Panc1 (cell line): ENCODE results near the gene NFATC1. TPM values are rescaled to one million over a fixed set of nuclear protein-coding genes. Genes with fewer than 3 reads are reported as not detected.

Source experiments
- ATAC-seq: fragments of 200-7000 bp; cut with Tn5 transposase; 2 replicates; pipeline ENCODE4 v1.9.1; 2020; ENCODE audit warnings: mild to moderate bottlenecking, moderate library complexity
- BruUV-seq: library from RNA; stranded (reverse); fragments of 400-500 nt; replicated peaks from 2 replicates; lab custom pipeline; 2021; lab: Mats Ljungman, UMichigan
- CTCF ChIA-PET: fragments of 300-600 bp; sonication (Branson Sonifier 250); formaldehyde crosslinking; loops from one replicate; lab custom pipeline; 2022; ENCODE audit warnings: antibody characterized with exemption; lab: Charles Lee
- POLR2A ChIA-PET: fragments of 300-600 bp; sonication (Branson Sonifier 250); formaldehyde crosslinking; loops from one replicate; lab custom pipeline; 2022; ENCODE audit warnings: antibody characterized with exemption; lab: Charles Lee
- DNase-seq: peaks from one replicate; pipeline ENCODE4 v3.0.0-alpha.2; 2010; ENCODE audit warnings: low read depth, low spot score
- H3K27ac ChIP-seq: 2 replicates; pipeline ENCODE4 v1.5.1; 2011; ENCODE audit warnings: mild to moderate bottlenecking, low read length, inconsistent platforms
- H3K27me3 ChIP-seq: fragments of 200-500 bp; sonication (Bioruptor generic); 2 replicates; pipeline ENCODE4 v1.6.0; 2014; ENCODE audit warnings: low read length, inconsistent platforms; ENCODE audit not compliant: control insufficient read depth, insufficient read depth
- H3K36me3 ChIP-seq: fragments of 200-500 bp; sonication (Bioruptor generic); 2 replicates; pipeline ENCODE4 v1.5.1; 2014; ENCODE audit warnings: inconsistent platforms, mild to moderate bottlenecking, low read length, moderate library complexity; ENCODE audit not compliant: control insufficient read depth, insufficient read depth
- H3K4me1 ChIP-seq: 2 replicates; pipeline ENCODE4 v1.5.1; 2011; ENCODE audit warnings: inconsistent platforms, mild to moderate bottlenecking, low read length, moderate library complexity; ENCODE audit not compliant: control insufficient read depth, insufficient read depth
- H3K4me3 ChIP-seq, 2 experiments: 2 replicates each; pipeline ENCODE4 v1.5.1; 2011 to 2012; ENCODE audit warnings: low read depth in 2 of 2, low read length in 2 of 2, mild to moderate bottlenecking in 2 of 2, inconsistent platforms in 1 of 2, moderate library complexity in 1 of 2
- H3K9me3 ChIP-seq: fragments of 200-500 bp; sonication (Bioruptor generic); 2 replicates; pipeline ENCODE4 v1.5.1; 2014; ENCODE audit warnings: low read depth, mild to moderate bottlenecking, inconsistent platforms, low read length, moderate library complexity; ENCODE audit not compliant: control insufficient read depth, insufficient read depth
- CTCF ChIP-seq: fragments of 450-650 bp; IDR thresholded peaks from 2 replicates; pipeline ENCODE4 v1.5.1; 2017; ENCODE audit warnings: mild to moderate bottlenecking
- POLR2AphosphoS5 ChIP-seq: IDR thresholded peaks from 2 replicates; pipeline ENCODE4 v1.6.1; 2012; ENCODE audit warnings: mild to moderate bottlenecking, low read depth, low read length, moderate library complexity
- REST ChIP-seq, 2 experiments: IDR thresholded peaks; 2 replicates each; pipeline ENCODE4 v1.6.1; 2011 to 2012; ENCODE audit warnings: low read depth in 2 of 2, control low read depth in 1 of 2, low read length in 1 of 2, mild to moderate bottlenecking in 1 of 2, moderate library complexity in 1 of 2; ENCODE audit not compliant: insufficient read depth in 1 of 2
- SIN3A ChIP-seq: IDR thresholded peaks from 2 replicates; pipeline ENCODE4 v1.6.1; 2012; ENCODE audit warnings: low read depth, mild to moderate bottlenecking, low read length, moderate library complexity, borderline replicate concordance; ENCODE audit not compliant: insufficient read depth
- TCF7L2 ChIP-seq: IDR thresholded peaks from 2 replicates; pipeline ENCODE4 v1.6.1; 2011; ENCODE audit warnings: mild to moderate bottlenecking, low read depth, low read length, inconsistent platforms
- in situ Hi-C: cut with HindIII; loops from 2 replicates; pipeline ENCODE4 v1.10.0; 2016; ENCODE audit warnings: low sequenced_read_pairs, low pct_unique_long_range_greater_than_20kb
- intact Hi-C: fragments of 100-400 bp; cut with micrococcal nuclease; formaldehyde crosslinking; loops from one replicate; pipeline ENCODE4 v1.10.0; 2022; ENCODE audit not compliant: unreplicated experiment
- total RNA-seq: library from RNA; stranded (reverse); gene quantifications from one replicate; pipeline ENCODE4 v1.2.1, GENCODE V29; 2021; ENCODE audit not compliant: unreplicated experiment

NFATC1 gene
- total RNA-seq, 1 experiment from 2014 or later = 30.8 TPM

GRCh38 chr18:79422022-79422782 is 26.5 kb downstream of the NFATC1 start:
- Histone ChIP-seq H3K27me3 (no peaks in the 10 kb centered on the region), H3K36me3 (no peaks in the 10 kb centered on the region), H3K4me3 (no peak overlapping the region), H3K4me1 (no peaks in the 10 kb centered on the region), H3K27ac (no peak overlapping the region), H3K9me3 (no peaks in the 10 kb centered on the region)
- in situ Hi-C loops (no loop called here), intact Hi-C loops (no loop called here)
- ATAC-seq (no peak), DNase-seq (no peak)
- POLR2A ChIA-PET = no interaction called here
- TF ChIP-seq POLR2AphosphoS5 (no peak), SIN3A (no peak), CTCF (no peak), REST (IDR thresholded peaks at IDR 0.05; ENCODE audit: insufficient read depth in 1 of 2, low read depth in 2 of 2, low read length in 1 of 2) (no peak), TCF7L2 (no peak)
- CTCF ChIA-PET = no interaction called here
- BruUV-seq = no TSS peak

- TF ChIP-seq CTCF (no peak), REST (IDR thresholded peaks at IDR 0.05; ENCODE audit: insufficient read depth in 1 of 2, low read depth in 2 of 2, low read length in 1 of 2) (no peak), SIN3A (no peak), POLR2AphosphoS5 (no peak), TCF7L2 (no peak)
- Histone ChIP-seq H3K9me3 (no peaks in the 10 kb centered on the region), H3K4me3 (no peak overlapping the region), H3K27me3 (no peaks in the 10 kb centered on the region), H3K27ac (no peak overlapping the region), H3K4me1 (no peaks in the 10 kb centered on the region), H3K36me3 (no peaks in the 10 kb centered on the region)
- ATAC-seq (no peak), DNase-seq (no peak)
- ChIA-PET CTCF (no interaction called here), POLR2A (no interaction called here)
- in situ Hi-C loops = no loop called here
- intact Hi-C loops = no loop called here
- no TSS peak for BruUV-seq
These were observed 27.0 kb downstream of the NFATC1 start for GRCh38 chr18:79422783-79423165.
